Prostate gland (tissue), 2 donors: ENCODE data around the gene GCNT3. TPM values are rescaled to one million over a fixed set of nuclear protein-coding genes. Genes with fewer than 3 reads are reported as not detected.

Source experiments
- DNase-seq: peaks from one replicate; pipeline ENCODE4 v3.0.0-alpha.2; 2019; ENCODE audit warnings: low spot score
- H3K27ac ChIP-seq, 2 donors: fragments of 200-600 bp; sonication (generic); 2 replicates each; pipeline ENCODE4 v1.5.1; 2017 to 2019
- H3K27me3 ChIP-seq: fragments of 200-600 bp; sonication (generic); replicated peaks from 2 replicates; pipeline ENCODE4 v1.5.1; 2019; ENCODE audit not compliant: insufficient read depth
- H3K36me3 ChIP-seq, 2 donors: fragments of 200-600 bp; sonication (generic); 1 replicate in 1 of 2; 2 replicates in 1 of 2; pipeline versions ENCODE4 v1.5.1 to v1.8.1; 2017 to 2019
- H3K4me1 ChIP-seq: fragments of 200-600 bp; sonication (generic); replicated peaks from 2 replicates; pipeline ENCODE4 v1.5.1; 2019
- H3K4me3 ChIP-seq, 2 donors: fragments of 200-600 bp; sonication (generic); 2 replicates each; pipeline ENCODE4 v1.5.1; 2017 to 2019
- H3K9me3 ChIP-seq: fragments of 200-600 bp; sonication (generic); 2 replicates; pipeline ENCODE4 v1.5.1; 2017
- POLR2A ChIP-seq: fragments of 450-650 bp; IDR thresholded peaks from one replicate; pipeline ENCODE4 v1.6.1; 2016; ENCODE audit warnings: antibody characterized with exemption, mild to moderate bottlenecking
- POLR2AphosphoS5 ChIP-seq: sonication (generic); formaldehyde crosslinking; IDR thresholded peaks from one replicate; pipeline ENCODE4 v1.6.1; 2017; ENCODE audit warnings: antibody characterized with exemption
- WGBS: methylation state at CpG from one replicate; pipeline ENCODE4 v1.1.5; 2018; 5-methylcytosine and 5-hydroxymethylcytosine counted together
- intact Hi-C: fragments of 100-400 bp; cut with DNase I; formaldehyde crosslinking; loops from one replicate; pipeline ENCODE4 v1.14.2; 2022
- total RNA-seq, 2 donors: library from RNA; depleted of rRNA; stranded (reverse); fragments of >200 nt; gene quantifications; one replicate each; pipeline ENCODE4 v1.1.0, GENCODE V29; 2016
- TF ChIP-seq, protein P1 (sequence below), 4 experiments: fragments of 200-600 bp in 2 of 4; fragments of 450-650 bp in 2 of 4; sonication (generic) in 2 of 4; IDR thresholded peaks; 1 replicate in 3 of 4; 2 replicates in 1 of 4; pipeline ENCODE4 v1.5.1; 2016 to 2019; ENCODE audit warnings: antibody characterized with exemption in 4 of 4, mild to moderate bottlenecking in 2 of 4, moderate library complexity in 2 of 4

Gene GCNT3
- total RNA-seq, 2 donors from 2014 or later = 1.5 to 1.6 TPM

DNA sequence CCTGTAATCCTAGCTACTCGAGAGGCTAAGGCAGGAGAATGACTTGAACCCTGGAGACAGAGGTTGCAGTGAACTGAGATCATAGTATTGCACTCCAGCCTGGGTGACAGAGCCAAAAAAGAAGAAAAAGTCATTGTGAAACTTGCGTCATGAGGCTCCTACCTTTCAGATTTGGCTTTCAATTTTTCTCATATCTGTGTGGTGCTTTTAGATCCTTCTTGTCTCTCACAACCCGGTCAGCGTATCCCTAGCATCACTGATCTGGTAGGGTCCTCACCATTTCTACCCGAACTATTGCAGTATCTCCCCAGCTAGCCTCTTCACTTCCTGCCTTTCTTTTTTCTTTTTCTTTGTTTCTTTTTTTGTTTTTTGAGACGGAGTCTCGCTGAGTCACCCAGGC, 21.6 kb upstream of the GCNT3 start:
- WGBS = 89% methylated on average over 7 of the region's 7 CpGs
- H3K27ac ChIP-seq = no peak overlapping the region
- DNase-seq = no peak
- no peaks in the 10 kb centered on the region for H3K36me3 ChIP-seq
- no peak overlapping the region for H3K4me3 ChIP-seq
- intact Hi-C loops = no loop called here
- H3K27me3 ChIP-seq = no peaks in the 10 kb centered on the region
- H3K4me1 ChIP-seq = no peaks in the 10 kb centered on the region
- H3K9me3 ChIP-seq = no peaks in the 10 kb centered on the region
- TF ChIP-seq POLR2AphosphoS5 = no peak
- TF ChIP-seq, protein P1, sequence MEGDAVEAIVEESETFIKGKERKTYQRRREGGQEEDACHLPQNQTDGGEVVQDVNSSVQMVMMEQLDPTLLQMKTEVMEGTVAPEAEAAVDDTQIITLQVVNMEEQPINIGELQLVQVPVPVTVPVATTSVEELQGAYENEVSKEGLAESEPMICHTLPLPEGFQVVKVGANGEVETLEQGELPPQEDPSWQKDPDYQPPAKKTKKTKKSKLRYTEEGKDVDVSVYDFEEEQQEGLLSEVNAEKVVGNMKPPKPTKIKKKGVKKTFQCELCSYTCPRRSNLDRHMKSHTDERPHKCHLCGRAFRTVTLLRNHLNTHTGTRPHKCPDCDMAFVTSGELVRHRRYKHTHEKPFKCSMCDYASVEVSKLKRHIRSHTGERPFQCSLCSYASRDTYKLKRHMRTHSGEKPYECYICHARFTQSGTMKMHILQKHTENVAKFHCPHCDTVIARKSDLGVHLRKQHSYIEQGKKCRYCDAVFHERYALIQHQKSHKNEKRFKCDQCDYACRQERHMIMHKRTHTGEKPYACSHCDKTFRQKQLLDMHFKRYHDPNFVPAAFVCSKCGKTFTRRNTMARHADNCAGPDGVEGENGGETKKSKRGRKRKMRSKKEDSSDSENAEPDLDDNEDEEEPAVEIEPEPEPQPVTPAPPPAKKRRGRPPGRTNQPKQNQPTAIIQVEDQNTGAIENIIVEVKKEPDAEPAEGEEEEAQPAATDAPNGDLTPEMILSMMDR (IDR thresholded peaks at IDR 0.05) = no peak
- TF ChIP-seq POLR2A = no peak

DNA sequence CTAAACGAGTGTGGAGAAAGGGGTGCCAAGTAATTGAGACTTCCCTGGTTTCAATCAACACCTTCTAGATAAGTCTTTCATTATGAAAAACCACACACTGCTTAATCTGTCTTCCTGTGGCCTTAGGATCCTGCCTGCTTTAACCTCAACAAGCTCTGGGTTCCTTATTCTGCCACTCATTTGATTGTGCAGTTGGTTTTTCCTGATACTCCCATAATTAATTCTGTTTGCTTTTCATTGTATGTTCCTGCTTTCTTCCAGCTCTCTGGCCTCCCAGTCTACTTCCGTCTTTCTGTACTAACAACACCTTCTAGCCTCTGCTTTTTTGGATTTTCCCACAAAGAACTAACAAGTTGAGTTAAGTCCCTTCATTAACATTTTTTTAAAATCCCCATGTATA, 20.2 kb upstream of the GCNT3 start:
- H3K9me3 ChIP-seq = no peaks in the 10 kb centered on the region
- H3K36me3 ChIP-seq = no peaks in the 10 kb centered on the region
- no peaks in the 10 kb centered on the region for H3K4me1 ChIP-seq
- intact Hi-C loops = no loop called here
- TF ChIP-seq POLR2A (no peak), POLR2AphosphoS5 (no peak)
- TF ChIP-seq, protein P1 (IDR thresholded peaks at IDR 0.05) = no peak
- no peak overlapping the region for H3K4me3 ChIP-seq
- DNase-seq = no peak
- no peaks in the 10 kb centered on the region for H3K27me3 ChIP-seq
- H3K27ac ChIP-seq = no peak overlapping the region
- 23% methylated on average over 2 of the region's 2 CpGs for WGBS

DNA sequence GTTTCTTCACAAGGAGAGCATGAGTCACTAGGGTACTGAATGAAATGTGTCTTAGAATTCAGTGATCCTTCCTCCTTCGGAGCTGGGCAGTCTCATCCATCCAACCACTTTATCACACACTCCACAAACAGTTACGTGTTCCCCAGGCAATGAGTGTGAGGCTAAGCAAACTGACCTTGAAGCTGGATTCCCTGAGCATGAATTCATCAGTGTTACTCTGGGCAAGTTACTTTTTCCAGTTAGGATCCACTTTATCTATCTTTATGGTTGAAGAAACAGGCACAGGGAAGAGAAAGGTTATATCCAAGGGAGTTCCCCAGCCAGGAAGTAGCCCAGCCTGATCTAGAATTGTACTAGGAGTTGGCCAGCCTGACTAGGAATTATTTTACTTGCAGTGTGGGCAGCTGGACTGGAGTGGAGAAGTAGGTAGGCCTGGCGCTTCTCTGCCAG, 17.1 kb upstream of the GCNT3 start:
- H3K4me3 ChIP-seq = no peak overlapping the region
- TF ChIP-seq, protein P1 (IDR thresholded peaks at IDR 0.05) = no peak
- no peak for TF ChIP-seq POLR2A
- no peak for TF ChIP-seq POLR2AphosphoS5
- H3K27me3 ChIP-seq = no peaks in the 10 kb centered on the region
- DNase-seq = no peak
- H3K4me1 ChIP-seq = no peaks in the 10 kb centered on the region
- WGBS = 58% methylated on average over 3 of the region's 3 CpGs
- H3K27ac ChIP-seq = no peak overlapping the region
- no peaks in the 10 kb centered on the region for H3K36me3 ChIP-seq
- H3K9me3 ChIP-seq = no peaks in the 10 kb centered on the region
- intact Hi-C loops = no loop called here

DNA sequence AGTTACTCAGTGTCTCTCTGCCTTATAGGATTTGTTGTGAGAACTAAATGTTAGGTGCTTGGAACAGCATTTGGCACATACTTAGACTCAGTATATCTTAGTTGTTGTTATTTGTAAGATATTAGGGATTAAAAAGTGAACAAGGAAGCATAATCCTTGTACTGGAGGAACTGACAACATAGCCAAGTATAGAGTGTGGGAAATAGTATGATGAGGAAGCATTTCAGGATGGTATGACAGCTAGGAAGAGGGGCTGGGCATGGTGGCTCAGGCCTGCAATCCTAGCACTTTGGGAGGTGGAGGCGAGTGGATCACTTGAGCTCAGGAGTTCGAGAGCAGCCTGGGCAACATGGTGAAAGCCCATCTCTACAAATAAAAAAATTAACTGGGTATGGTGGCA, 16.6 kb upstream of the GCNT3 start:
- Histone ChIP-seq H3K4me1 (no peaks in the 10 kb centered on the region), H3K4me3 (no peak overlapping the region), H3K27me3 (no peaks in the 10 kb centered on the region), H3K36me3 (no peaks in the 10 kb centered on the region), H3K27ac (no peak overlapping the region), H3K9me3 (no peaks in the 10 kb centered on the region)
- DNase-seq = no peak
- WGBS = 88% methylated on average over 2 of the region's 2 CpGs
- TF ChIP-seq POLR2A (no peak), POLR2AphosphoS5 (no peak)
- TF ChIP-seq, protein P1 (IDR thresholded peaks at IDR 0.05) = no peak
- intact Hi-C loops = no loop called here

DNA sequence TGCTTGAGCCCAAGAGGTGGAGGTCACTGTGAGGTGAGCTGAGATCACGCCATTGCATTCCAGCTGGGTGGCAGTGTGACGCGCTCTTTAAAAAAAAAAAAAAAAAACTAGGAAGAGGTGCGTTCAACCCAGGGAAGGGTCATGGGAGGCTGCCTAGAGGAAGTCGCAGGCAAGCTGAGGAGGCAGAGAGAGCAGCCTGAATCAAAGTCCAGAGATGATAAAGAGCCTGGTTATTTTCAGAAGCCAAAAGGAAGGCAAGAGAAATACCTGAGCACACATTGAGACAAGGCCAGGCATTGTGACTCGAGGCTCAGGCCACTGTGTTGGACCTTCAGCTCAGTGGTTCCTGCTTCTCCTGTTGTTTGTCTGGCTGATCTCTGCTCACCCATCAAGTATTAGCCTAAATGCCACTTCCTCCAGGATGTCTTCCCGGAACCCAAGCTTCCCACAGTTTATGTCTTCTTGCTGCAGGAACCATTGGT, 16.1 kb upstream of the GCNT3 start:
- DNase-seq = no peak
- intact Hi-C loops = no loop called here
- H3K36me3 ChIP-seq = no peaks in the 10 kb centered on the region
- no peak overlapping the region for H3K4me3 ChIP-seq
- H3K27me3 ChIP-seq = no peaks in the 10 kb centered on the region
- H3K27ac ChIP-seq = no peak overlapping the region
- H3K9me3 ChIP-seq = no peaks in the 10 kb centered on the region
- 89% methylated on average over 7 of the region's 7 CpGs for whole genome bisulfite sequencing
- H3K4me1 ChIP-seq = no peaks in the 10 kb centered on the region
- TF ChIP-seq POLR2A (no peak), POLR2AphosphoS5 (no peak)
- TF ChIP-seq, protein P1 (IDR thresholded peaks at IDR 0.05) = no peak
